IPS DF 19.7 (cell line): ENCODE data around the gene BASP1.
"Not testable (repeated sequence)": the region's sequence is repeated elsewhere in the genome, so short reads cannot be mapped to it uniquely, and the experiment has no call there.

Experiments
- DNase-seq: peaks from one replicate; pipeline ENCODE4 v3.0.0-alpha.2; 2013; ENCODE audit warnings: low read depth, low spot score

BASP1 gene

DNA sequence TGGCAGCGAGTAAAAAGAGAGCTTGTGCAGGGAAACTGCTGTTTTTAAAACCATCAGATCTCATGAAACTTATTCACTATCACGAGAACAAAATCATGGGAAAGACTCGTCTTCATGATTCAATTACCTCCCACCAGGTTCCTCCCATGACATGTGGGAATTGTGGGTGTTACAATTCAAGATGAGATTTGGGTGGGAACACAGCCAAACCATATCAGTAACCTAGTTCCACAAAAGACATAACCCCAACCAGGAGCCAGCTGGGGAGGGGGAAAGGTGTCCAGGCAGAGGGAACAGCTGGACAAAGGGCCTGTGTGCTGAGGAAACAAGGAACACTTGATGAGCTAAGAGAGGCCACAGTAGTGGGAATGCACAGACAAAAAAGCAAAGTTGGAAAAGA is 71.1 kb downstream of the BASP1 start:
- no peak for DNase-seq

DNA sequence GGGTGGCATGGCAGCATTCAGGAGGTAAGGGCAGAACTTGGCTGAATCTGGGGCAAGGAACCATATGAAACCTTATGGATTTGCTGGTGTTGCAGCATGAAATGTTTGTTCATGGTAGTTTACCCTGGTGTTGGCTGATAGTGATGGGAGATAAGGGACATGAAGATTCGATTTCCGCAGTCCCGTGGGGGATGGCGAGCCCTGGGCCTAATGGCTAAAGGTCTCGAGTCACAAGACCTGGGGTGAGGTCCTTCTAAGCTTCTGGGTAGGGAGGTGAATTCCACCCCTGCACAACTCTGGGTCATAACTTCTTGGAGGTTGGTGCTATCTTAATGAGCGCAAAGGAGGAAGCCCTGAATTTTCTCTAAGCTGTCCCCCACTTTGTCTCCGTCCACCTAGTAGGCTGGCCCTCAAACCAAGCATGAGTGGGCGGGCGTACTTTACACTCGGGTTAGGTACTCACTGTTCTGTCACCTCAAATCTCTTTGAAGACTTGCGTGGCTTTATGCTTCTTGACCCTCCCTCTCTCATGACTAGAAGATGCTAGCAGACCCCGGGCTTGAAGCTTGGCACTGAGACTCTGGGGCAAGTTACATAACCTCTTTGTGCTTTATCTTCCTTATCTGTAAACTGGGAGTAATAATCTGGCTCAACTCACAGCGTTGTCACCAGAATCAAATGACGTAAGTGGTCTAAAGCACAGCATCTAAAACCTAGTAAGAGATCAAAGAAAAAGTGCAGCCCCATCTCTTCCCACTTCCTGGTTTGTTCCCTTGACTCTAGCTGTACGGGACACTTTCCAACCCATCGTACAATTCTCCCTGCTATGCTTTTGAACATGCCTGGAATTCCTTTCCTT is 72.5 kb downstream of the BASP1 start:
- no peak for DNase-seq

DNA sequence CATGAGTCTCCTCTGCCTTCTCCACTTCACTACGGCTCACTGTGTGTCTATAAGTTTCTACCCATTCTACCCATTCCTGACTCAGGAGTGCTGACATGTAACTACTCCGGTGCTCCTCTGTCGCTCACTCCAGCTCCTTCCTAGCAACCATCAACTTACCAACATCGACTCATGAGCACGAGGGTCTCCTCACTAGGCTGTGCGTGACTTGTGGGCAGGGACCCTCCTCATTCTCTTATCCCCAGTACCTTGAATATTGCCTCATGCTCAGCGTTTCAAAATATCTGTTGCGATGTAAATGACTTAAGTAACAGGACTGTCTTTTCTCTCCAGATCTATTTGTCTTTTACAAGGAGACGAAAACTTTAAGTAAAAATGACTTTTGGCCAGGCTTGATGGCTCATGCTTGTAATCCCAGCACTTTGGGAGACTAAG is 73.1 kb downstream of the BASP1 start:
- no peak for DNase-seq

DNA sequence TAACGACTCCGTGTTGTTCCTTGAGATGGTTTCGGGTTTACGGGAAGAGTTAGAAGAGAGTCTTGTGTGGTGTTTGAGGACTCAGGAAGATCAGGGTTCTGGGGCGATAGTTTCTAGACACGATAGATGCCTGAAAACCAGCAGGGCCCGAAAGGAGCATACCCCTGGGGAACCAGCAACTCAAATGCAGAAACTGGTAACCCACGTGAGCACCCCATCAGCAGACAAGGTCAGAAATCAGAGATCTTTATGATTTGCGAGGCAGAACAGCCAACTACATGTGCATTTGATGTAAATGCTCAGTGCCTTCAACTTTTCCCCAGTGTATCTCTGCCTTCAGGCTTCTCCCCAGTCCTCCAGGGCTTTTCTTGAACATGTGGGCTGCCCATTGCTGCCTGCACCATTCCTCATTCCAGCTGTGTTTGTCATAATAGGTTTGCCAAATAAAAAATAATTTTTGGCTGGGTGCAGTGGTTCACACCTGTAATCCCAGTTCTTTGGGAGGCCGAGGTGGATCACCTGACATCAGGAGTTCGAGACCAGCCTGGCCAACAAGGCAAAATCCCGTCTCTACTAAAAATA is 75.1 kb downstream of the BASP1 start:
- no peak for DNase-seq

DNA sequence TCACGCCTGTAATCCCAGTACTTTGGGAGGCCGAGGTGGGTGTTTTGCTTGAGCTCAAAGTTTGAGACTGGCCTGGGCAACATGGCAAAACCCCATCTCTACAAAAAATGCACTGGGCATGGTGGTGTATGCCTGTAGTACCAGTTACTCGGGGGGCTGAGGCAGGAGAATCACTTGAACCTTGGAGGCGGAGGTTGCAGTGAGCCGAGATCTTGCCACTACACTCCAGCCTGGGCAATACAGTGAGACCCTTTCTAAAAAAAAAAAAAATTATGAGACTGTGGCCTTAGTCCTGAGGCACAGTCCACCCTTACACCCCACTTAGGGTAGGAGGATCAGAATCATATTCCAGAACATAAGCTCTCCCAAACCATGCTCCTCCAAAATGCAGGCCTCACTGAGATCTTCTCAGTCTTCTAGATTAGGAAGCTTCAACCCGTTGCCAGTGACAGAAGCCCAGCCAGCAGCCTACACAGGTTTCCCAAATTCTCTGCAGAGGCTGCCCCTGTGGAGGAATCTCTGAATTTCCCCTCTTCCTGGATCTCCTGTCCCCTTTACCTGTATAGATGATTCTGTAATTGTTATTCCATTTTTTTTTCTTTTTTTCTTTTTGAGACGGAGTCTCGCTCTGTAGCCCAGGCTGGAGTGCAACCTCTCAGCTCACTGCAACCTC is 77.3 kb downstream of the BASP1 start:
- no peak for DNase-seq

DNA sequence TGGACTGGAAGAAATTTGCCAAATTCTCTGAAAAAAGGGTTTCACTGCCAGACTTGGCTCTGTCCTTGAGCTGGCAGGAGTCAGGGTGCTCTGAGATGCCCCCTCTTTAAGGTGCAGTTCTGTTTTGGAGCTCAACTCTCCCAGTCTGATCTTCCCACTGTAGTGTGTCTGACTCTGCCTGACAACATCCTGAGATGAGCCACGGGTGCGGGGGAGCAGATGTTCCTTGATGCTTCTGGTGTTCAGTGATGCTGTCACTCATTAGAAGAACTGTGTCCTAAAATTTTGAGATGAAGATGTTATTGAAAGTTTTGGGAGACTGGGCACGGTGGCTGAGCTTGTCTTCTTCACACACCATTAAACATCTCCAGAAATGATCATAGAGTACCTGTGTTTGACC is 78.2 kb downstream of the BASP1 start:
- no peak for DNase-seq

DNA sequence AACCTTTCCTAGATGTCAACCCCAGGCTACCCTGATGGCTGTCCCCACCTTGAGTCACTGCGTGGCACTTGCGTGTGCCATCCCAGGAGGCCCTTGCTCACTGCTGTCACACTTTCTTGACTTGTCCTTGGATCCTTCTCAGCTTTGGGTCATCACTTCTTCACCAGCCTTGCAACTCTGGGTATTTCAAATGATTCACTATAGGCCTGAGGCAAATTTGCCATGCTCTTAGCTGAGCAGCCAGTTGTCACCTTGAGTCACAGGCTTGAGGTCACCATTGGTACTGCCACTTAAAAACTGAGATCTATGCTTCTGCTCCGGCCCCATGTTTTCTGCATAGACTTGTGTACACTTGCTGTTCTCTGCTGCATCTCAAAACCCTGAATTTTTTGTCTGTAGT is 84.7 kb downstream of the BASP1 start:
- DNase-seq, result no peak

DNA sequence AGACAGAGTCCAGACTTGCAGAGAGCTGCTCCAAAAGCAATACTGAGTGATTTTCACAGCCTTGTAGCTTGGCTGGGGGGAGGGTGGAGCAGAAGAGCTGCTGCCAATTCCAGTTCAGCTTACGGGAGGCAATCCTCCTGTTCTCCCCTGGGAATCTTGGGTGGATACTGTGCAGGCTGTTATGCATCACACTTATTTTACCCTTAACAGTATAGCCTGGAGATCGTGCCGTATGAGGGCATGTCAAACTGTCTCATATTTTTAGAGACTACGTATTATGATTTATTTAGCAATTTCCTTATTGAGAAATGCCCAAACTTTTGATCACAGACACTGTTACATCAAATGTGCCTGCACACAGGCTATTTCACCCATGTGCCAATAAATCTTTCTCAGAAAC is 85.2 kb downstream of the BASP1 start:
- DNase-seq, result no peak

DNA sequence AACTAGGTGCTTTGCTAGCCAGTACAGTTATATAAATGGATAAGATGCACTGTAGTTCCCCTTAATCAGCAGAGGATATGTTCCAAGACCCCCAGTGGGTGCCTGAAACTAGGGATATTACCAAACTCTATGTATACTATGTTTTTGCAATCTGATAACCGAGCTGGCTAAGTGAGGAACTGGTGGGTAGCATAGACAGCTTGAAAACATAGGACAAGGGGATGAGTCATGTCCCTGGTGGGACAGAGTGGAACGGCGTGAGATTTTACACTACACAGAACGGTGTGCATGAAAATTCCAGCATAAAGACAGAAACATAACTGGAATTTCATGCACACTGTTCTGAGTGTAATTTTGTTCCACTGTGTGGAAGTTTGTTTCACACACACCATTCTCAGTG is 86.9 kb downstream of the BASP1 start:
- DNase-seq, result no peak

DNA sequence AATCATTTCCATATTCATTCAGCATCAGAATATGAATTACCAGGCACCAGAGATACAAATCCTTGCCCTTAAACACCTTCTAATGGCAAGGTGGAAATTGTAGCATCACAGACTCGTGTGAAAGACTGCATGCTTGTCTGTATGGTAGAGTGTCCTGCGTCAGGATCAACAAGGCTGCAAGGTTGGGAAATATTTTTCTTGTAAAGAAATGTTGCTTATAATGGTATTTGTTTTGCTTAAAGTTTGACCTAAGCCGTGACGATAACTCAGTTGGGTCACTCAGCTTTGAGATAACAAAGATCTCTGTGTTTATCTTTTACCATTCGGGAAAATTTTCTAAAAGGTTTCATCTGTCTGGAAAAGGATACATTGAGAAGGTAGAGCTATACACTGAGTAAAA is 87.6 kb downstream of the BASP1 start:
- no peak for DNase-seq

DNA sequence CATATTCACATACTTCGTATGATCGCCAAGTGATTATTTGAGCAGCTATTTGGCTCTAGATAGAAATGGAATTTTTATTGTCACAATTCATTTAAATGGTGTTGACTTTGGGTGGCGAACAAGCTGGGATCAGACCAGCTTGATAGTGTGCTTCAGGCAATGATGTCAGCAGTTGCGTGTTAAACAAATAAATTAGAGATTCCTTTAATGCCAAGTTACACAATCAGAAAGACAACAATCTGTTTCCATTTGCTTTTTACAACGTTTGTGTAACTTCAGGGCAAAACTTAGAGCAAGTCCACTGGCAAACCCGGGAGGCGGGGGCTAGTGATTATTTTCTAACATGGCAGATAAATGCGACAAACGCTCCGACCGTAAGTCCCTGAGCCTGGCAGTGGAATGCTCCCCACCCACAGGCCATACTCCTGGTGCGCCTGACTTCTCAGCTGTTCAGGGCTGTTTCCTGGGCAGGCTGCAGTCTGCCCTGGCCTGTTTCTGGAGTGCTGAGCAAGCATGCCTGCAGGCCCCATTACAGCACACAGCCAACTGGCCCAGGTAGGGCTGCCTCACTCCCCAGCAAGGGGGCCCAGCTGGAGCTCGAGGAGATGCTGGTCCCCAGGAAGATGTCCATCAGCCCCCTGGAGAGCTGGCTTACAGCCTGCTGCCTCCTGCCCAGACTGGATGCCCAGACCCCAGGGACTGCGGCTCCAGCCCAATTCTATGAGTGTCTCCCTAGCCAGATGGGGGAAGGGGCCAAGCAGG is 88.7 kb downstream of the BASP1 start:
- DNase-seq, result no peak

DNA sequence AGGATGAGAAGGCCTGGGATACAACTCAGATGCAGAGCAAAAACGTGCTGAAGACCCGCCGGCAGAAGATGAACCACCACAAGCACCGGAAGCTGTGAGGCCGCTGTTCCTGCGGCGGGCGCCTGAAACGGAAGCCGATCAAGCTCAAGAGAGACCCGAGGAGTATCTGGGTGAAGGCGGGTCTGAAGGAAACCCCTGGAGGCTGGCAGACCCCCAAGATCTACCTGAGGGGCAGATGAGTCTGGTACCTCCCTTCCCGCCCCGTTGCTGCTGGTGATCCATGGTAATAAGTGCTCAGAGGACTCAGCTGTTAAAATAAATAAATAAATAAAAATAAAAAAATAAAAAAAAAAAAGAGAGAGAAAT is 89.3 kb downstream of the BASP1 start:
- no peak for DNase-seq

DNA sequence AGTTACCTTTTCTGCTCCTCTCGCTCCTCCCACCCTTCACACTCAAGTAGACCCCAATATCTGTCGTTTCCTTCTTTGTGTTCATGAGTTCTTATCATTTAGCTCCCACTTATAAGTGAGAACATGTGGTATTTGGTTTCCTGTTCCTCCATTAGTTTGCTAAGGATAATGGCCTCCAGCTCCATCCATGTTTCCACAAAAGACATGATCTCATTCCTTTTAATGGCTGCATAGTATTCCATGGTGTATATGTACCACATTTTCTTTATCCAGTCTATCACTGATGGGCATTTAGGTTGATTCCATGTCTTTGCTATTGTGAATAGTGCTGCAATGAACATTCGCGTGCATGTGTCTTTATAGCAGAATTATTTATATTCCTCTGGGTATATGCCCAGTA is 90.0 kb downstream of the BASP1 start:
- DNase-seq, result not testable (repeated sequence)

DNA sequence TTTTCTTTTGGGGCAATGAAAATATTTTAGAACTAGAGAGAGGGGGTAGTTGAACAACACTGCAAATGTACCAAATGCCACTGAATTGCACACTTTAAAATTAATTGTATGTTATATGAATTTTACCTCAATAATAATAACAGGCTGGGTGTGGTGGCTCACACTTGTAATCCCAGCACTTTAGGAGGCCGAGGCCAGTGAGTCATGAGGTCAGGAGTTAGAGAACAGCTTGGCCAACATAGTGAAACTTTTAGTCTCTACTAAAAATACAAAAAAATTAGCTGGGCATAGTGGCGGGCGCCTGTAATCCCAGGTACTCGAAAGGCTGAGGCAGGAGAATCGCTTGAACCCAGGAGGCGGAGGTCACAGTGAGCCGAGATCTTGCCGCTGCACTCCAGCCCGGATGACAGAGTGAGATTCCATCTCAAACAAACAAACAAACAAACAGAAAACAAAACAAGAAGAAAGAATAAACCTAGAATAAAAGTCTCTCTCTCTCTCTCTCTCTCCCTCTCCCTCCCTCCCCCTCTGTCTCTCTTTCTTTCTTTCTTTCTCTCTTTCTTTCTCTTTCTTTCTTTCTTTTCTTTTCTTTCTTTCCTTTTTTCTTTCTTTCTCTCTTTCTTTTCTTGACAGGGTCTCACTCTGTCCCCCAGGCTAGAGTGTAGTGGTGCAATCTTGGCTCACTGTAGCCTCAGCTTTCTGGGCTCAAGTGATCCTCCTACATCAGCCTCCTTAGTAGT is 91.1 kb downstream of the BASP1 start:
- no peak for DNase-seq

DNA sequence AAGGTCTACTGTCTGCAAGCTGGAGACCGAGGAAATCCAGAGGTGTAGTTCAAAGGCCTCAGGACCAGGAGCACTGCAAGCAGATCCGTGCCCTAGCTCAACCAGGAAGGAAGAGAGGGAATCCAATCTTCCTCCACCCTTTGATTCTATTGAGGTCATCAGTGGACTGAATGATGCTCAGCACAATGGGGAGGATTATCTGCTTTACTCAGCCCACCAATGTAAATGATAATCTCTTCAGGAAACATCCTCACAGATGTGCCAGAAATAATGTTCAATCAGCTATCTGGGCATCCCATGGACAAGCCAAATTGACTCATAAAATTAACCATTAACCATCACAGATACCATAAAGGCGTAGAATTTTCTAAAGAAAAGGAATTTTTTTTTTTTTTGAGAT is 92.0 kb downstream of the BASP1 start:
- no peak for DNase-seq

DNA sequence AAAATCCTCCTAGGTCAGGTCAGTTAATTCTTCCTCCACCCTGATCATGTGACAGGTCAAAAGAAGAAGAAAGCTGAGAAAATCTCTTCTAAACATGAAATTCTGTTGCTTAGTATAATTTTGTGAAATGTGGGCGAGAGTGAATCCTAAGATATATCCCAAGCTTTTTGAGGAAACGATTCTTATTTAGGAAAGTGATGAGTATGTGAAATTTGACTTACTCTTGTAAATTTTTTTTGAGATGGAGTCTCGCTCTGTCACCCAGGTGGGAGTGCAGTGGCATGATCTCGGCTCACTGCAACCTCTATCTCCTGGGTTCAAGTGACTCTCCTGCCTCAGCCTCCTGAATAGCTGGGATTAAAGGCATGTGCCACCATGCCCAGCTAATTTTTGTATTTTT is 93.1 kb downstream of the BASP1 start:
- DNase-seq, result not testable (repeated sequence)

DNA sequence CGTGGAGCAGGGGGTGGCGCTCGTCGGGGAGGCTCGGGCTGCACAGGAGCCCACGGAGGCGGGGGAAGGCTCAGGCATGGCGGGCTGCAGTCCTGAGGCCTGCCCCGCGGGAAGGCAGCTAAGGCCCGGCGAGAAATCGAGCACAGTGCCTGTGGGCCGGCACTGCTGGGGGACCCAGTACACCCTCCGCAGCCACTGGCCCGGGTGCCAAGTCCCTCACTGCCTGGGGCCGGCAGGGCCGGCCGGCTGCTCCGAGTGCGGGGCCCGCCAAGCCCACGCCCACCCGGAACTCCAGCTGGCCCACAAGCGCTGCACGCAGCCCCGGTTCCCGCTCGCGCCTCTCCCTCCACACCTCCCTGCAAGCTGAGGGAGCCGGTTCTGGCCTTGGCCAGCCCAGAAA is 94.4 kb downstream of the BASP1 start:
- DNase-seq, result not testable (repeated sequence)

DNA sequence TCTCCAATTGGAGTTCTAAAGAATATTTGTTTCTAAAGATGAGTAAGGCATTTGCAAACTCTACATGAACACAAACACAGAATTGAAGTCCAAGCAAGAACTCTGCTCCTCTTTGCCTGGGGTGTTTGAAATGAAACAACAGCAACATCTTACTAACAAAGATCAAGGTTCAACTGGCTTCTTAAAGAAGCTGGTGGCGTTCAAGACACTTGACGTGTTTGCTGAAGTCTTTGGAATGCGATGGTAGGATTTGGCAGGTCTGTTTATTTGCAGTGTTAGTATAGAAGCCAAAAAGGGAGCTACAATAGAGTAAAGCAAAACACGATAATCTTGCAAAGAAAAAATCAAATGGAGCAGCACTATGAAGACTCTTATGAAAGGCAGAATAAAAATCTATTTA is 94.9 kb downstream of the BASP1 start:
- DNase-seq, result no peak

DNA sequence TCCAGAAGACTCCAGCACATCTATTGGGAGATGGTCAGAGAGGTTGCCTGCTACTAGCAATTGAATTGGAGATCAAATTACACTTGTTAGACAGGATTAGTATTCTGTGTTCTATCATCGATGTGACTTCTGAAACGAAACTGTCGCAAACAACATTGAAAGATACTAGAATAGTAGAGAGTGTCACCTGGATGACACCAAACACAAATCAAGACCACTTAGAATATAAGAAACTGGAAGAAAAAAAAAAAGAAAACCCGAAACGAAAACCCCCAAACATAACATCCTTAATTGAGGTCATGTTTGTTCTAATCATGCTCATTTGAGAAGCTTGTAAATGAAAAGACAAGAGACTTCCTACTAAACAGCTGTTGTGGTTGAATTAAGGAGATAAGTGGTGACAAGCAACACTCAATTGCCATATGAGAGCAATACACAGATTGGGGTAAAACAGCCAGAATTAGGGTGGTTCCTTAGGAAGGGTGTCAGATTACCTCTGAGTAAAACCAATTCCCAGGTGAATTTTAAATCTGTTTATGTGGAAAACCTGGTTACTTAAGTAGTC is 97.6 kb downstream of the BASP1 start:
- DNase-seq, result no peak

DNA sequence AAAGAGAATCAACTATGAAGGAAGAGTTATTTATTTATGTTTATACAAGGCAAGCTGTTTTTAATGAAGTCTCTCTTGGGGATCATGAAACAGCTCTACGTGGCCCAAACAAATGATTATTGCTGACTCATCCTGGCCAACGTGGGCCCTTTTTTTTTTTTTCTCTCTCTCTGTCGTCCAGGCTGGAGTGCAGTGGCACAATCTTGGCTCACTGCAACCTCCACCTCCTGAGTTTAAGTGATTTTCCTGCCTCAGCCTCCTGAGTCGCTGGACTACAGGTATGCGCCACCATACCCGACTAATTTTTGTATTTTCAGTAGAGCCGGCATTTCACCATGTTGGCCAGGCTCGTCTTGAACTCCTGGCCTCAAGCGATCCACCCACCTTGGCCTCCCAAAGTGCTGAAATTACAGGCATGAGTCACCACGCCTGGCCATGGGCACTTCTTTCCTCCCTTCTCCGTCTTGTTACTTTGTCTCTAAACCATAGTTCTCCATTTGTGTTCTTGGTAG is 98.3 kb downstream of the BASP1 start:
- DNase-seq, result no peak

DNA sequence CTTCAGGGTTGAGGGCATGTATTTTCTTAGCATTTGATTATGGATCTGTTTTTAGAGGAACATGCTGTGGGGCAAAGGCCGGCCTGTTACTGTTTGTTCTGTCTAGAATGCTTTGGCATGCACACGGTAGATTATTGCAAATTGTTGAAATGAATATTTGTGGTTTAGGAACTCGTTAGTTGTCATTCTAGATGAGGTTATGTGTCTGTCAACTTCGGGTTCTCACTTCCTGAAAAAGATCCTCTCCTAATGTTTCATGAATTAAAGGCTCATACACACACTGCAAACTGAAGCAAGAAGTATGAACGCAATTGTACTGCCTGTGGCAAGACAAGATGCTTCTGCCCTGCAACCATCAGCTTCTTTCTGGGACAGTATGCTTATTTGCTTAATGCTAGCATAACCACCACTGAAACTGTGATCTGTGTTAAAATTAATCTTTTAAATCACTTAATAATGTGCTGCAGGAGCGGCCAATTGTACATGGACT is 99.6 kb downstream of the BASP1 start:
- DNase-seq, result no peak
